MCF 10A (cell line): ENCODE results near the gene SCAPER. TPM values are rescaled to one million over a fixed set of nuclear protein-coding genes. Genes with fewer than 3 reads are reported as not detected.
"Not testable (repeated sequence)": the region's sequence is repeated elsewhere in the genome, so short reads cannot be mapped to it uniquely, and the experiment has no call there.

Experiments
- BruUV-seq: library from RNA; stranded (reverse); fragments of 400-500 nt; replicated peaks from 2 replicates; lab custom pipeline; 2021; lab: Mats Ljungman, UMichigan
- CTCF ChIA-PET: fragments of 300-600 bp; sonication (Branson Sonifier 250); formaldehyde crosslinking; extraction: SDS; loops from one replicate; lab custom pipeline; 2021; ENCODE audit warnings: antibody characterized with exemption, inconsistent platforms; lab: Yijun Ruan, JAX
- POLR2A ChIA-PET: fragments of 300-600, 350-650 bp; sonication (Branson Sonifier 250); formaldehyde crosslinking; extraction: SDS; loops from one replicate; lab custom pipeline; 2020; ENCODE audit warnings: antibody characterized with exemption, inconsistent platforms; lab: Yijun Ruan, JAX
- DNase-seq: peaks from one replicate; pipeline ENCODE4 v3.0.0-alpha.2; 2018; ENCODE audit not compliant: unreplicated experiment
- H3K27ac Mint-ChIP-seq: one replicate; pipeline ENCODE4 v1.8.0; 2022; ENCODE audit warnings: mild to moderate bottlenecking, low read depth, mixed read lengths; ENCODE audit not compliant: unreplicated experiment
- H3K27me3 Mint-ChIP-seq: one replicate; pipeline ENCODE4 v1.8.0; 2022; ENCODE audit warnings: mixed read lengths; ENCODE audit not compliant: insufficient read depth, unreplicated experiment
- H3K36me3 Mint-ChIP-seq: one replicate; pipeline ENCODE4 v1.8.0; 2022; ENCODE audit warnings: mild to moderate bottlenecking, moderate library complexity, mixed read lengths; ENCODE audit not compliant: insufficient read depth, unreplicated experiment
- H3K4me1 Mint-ChIP-seq: one replicate; pipeline ENCODE4 v1.8.0; 2022; ENCODE audit warnings: mixed read lengths; ENCODE audit not compliant: insufficient read depth, unreplicated experiment
- H3K4me3 Mint-ChIP-seq: one replicate; pipeline ENCODE4 v1.8.0; 2022; ENCODE audit warnings: mild to moderate bottlenecking, moderate library complexity, mixed read lengths; ENCODE audit not compliant: unreplicated experiment
- H3K9me3 Mint-ChIP-seq: one replicate; pipeline ENCODE4 v1.8.0; 2022; ENCODE audit warnings: mixed read lengths; ENCODE audit not compliant: unreplicated experiment
- CTCF ChIP-seq: fragments of 200-600 bp; IDR thresholded peaks from one replicate; pipeline ENCODE4 v1.8.0; 2022; ENCODE audit warnings: antibody characterized with exemption, mild to moderate bottlenecking; ENCODE audit not compliant: unreplicated experiment
- intact Hi-C: fragments of 100-400 bp; cut with micrococcal nuclease; formaldehyde crosslinking; loops from 2 replicates; pipeline ENCODE4 v1.14.1; 2022
- total RNA-seq: library from RNA; stranded (reverse); gene quantifications from 2 replicates; pipeline ENCODE4 v1.2.3, GENCODE V29; 2022

The SCAPER gene
- total RNA-seq, 1 experiment from 2014 or later: 9.5 TPM

DNA sequence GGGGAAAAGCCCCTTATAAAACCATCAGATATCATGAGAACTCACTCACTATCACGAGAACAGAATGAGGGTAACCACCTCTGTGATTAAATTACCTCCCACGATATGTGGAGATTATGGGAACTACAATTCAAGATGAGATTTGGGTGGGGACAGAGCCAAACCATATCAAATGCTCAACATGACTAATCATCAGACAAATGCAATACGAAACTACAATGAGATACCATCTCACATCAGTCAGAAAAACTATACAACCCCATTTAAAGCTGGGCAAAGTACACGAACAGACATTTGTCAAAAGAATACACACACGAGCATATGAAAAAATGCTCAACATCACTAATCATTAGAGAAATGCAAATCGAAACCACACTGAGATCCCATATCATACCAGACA, 67.7 kb downstream of the SCAPER start:
- Mint-ChIP-seq H3K27ac (no peak overlapping the region), H3K4me3 (no peak overlapping the region), H3K27me3 (no peaks in the 10 kb centered on the region), H3K4me1 (peaks cover 19% of the 10 kb centered on the region), H3K9me3 (no peaks in the 10 kb centered on the region), H3K36me3 (no peaks in the 10 kb centered on the region)
- no TSS peak for BruUV-seq
- ChIA-PET CTCF (interaction anchor here (0.7 kb wide), 1 partner anchor 202 kb away, joined by 3 read pairs; no protein-coding TSS in a partner anchor), POLR2A (no interaction called here)
- intact Hi-C loops: no loop called here
- no peak for DNase-seq
- TF ChIP-seq CTCF: no peak

- peaks cover 4% of the 10 kb centered on the region for H3K36me3 Mint-ChIP-seq
- intact Hi-C loops: no loop called here
Observed at GRCh38 chr15:76829939-76830338, 75.2 kb downstream of the SCAPER start.

DNA sequence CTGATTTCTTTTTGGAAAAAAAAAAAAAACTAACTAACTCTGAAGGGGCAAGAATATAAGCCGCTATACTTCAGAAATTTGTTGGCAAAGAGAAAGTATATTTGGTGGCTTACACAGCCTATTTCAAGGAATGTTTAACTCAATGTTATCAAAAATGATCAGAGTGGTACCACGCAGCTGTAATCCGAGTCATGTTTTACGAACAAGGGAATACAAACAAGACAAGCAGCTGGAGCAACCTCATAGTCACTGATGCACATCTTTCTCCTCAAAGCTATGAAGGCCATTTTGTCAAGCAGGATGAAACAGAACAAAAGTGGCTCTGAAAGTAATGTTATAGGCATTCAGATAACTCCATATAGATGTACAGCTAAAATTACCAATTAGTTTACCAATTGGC, 81.2 kb downstream of the SCAPER start:
- DNase-seq: no peak
- no TSS peak for BruUV-seq
- H3K4me3 Mint-ChIP-seq: no peak overlapping the region
- intact Hi-C loops: no loop called here
- H3K27ac Mint-ChIP-seq: no peak overlapping the region
- POLR2A ChIA-PET: no interaction called here
- H3K36me3 Mint-ChIP-seq: peaks cover 4% of the 10 kb centered on the region
- H3K4me1 Mint-ChIP-seq: no peaks in the 10 kb centered on the region
- no peaks in the 10 kb centered on the region for H3K27me3 Mint-ChIP-seq
- no peak for TF ChIP-seq CTCF
- CTCF ChIA-PET: no interaction called here
- no peaks in the 10 kb centered on the region for H3K9me3 Mint-ChIP-seq

More at GRCh38 chr15:76829939-76830338, 75.2 kb downstream of the SCAPER start:
- Mint-ChIP-seq H3K4me3 (no peak overlapping the region), H3K9me3 (no peaks in the 10 kb centered on the region), H3K4me1 (peaks cover 10% of the 10 kb centered on the region), H3K27me3 (no peaks in the 10 kb centered on the region), H3K27ac (no peak overlapping the region)
- BruUV-seq: no TSS peak
- DNase-seq: no peak
- no peak for TF ChIP-seq CTCF
- ChIA-PET CTCF (no interaction called here), POLR2A (interaction anchor here (1.3 kb wide), 1 partner anchor 23 kb away, joined by 3 read pairs; no protein-coding TSS in a partner anchor)

- intact Hi-C loops: no loop called here
- H3K27ac Mint-ChIP-seq: no peak overlapping the region
- H3K27me3 Mint-ChIP-seq: no peaks in the 10 kb centered on the region
- TF ChIP-seq CTCF: no peak
- no peaks in the 10 kb centered on the region for H3K9me3 Mint-ChIP-seq
- CTCF ChIA-PET: interaction anchor here (0.5 kb wide), 1 partner anchor 28 kb away, joined by 7 read pairs; no protein-coding TSS in a partner anchor
- H3K36me3 Mint-ChIP-seq: peaks cover 4% of the 10 kb centered on the region
- H3K4me1 Mint-ChIP-seq: no peaks in the 10 kb centered on the region
- no peak for DNase-seq
- BruUV-seq: no TSS peak
- POLR2A ChIA-PET: interaction anchor here (0.8 kb wide), 1 partner anchor 15 kb away, joined by 3 read pairs; no protein-coding TSS in a partner anchor
- H3K4me3 Mint-ChIP-seq: no peak overlapping the region
Observed at GRCh38 chr15:76823303-76823702, 81.8 kb downstream of the SCAPER start.

DNA sequence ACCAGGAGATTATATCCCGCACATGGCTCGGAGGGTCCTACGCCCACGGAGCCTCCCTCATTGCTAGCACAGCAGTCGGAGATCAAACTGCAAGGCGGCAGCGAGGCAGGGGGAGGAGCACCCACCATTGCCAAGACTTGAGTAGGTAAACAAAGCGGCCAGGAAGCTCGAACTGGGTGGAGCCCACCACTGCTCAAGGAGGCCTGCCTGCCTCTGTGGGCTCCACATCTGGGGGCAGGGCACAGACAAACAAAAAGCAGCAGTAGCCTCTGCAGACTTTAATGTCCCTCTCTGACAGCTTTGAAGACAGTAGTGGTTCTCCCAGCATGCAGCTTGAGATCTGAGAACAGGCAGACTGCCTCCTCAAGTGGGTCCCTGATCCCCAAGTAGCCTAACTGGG, 86.2 kb downstream of the SCAPER start:
- H3K9me3 Mint-ChIP-seq, CTCF ChIA-PET, H3K36me3 Mint-ChIP-seq, H3K4me1 Mint-ChIP-seq, H3K27ac Mint-ChIP-seq, H3K4me3 Mint-ChIP-seq, DNase-seq, intact Hi-C loops, BruUV-seq, POLR2A ChIA-PET, H3K27me3 Mint-ChIP-seq: not testable (repeated sequence)
